ENCODE results near the gene B3GNT2.
"Not testable (repeated sequence)": the region's sequence is repeated elsewhere in the genome, so short reads cannot be mapped to it uniquely, and the experiment has no call there.

B3GNT2 gene

GRCh38 chr2:62185475-62186155, 10.3 kb upstream of the B3GNT2 start:
- DNase-seq: no peak

DNA sequence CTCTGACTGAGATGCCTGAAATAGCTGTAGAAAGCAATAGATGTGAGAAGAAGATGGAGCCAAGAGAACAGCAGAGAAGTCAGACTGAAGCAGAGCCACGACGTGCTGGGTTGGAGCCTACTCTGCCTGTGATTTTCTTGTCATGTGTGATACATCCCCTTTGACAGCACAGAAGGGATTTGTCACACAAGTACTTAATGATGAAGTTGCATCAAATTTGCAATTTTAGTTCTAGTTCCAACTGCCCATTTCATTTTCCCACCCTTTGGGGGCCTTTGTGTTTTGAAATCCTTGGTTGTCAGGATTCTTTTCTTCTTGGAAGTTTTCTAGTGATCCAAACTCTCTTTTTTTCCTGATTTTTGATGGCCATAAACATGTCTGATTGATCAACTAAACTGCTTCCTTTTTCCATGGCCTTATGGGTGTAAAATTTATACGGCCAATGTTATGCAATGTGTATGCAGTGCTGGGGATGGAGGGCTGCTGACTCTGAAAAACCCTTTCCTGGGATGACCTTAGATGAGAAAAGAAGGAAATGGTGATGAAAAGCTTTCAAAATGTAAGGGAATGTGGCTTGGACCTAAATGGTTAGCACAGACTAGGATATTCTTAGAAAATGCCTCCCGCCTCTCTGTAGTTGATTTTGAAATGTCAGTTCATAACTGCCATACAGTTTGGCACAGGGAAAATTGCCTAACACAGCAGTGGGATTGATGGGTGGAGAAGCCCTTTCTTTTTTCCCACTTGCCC, 9.6 kb upstream of the B3GNT2 start:
- no peak for DNase-seq

- DNase-seq: no peak
These were observed 8.7 kb upstream of the B3GNT2 start for GRCh38 chr2:62187246-62187645.

- no peak for DNase-seq
These were observed 7.5 kb upstream of the B3GNT2 start for GRCh38 chr2:62188416-62188815.

DNA sequence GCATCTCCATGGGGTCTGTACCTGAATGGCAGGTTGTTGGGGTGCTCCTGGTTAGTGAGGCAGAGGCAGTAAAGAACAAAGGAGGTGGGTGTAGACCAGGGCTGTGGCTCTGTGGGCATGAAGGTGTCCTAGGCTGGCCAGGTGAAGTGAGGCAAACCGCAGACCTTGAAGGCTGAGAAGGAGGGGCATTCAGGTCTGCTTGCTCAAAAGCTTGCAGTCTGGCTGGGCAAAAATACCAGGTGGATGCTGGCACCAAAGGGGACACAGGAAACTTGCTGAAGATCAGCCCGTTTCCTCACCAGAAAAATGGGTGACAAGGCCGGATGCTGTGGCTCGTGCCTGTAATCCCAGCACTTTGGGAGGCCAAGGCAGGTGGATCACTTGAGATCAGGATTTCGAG, 6.7 kb upstream of the B3GNT2 start:
- no peak for DNase-seq

- DNase-seq: no peak
These were observed 3.1 kb upstream of the B3GNT2 start for GRCh38 chr2:62192811-62193210.

- DNase-seq: no peak
These were observed 1.1 kb upstream of the B3GNT2 start for GRCh38 chr2:62194558-62195420.

DNA sequence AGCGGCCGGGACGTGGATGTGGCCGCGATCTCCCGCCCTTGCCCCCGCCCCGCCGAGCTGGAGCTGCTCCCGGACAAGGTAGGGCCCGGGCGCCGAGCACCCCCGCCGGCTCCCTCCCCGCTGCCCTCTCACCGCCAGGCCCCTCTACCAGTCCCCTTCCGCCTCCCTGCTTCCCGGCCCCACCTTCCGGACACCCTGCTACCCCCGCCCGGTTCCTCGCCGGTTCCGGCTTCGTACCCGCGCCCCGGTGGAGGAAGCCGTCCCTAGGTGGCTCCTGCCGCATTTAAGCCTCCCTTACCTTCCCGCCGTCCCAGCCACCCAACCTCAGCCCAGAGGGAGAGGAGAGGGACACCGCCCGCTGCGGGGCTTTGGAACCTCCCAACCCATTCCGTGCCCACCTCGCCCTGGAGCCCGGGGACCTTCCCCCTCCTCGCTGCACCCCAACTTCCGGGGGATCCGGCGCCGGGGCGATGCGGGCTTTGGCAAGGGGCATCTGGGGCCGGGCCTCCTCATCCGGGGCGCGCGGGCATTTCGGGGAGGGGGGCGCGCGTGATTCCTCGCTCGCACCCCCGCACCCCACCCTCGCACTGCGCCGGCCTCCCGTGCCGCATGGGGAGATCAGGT, 475 bp downstream of the B3GNT2 start:
- DNase-seq: no peak

DNA sequence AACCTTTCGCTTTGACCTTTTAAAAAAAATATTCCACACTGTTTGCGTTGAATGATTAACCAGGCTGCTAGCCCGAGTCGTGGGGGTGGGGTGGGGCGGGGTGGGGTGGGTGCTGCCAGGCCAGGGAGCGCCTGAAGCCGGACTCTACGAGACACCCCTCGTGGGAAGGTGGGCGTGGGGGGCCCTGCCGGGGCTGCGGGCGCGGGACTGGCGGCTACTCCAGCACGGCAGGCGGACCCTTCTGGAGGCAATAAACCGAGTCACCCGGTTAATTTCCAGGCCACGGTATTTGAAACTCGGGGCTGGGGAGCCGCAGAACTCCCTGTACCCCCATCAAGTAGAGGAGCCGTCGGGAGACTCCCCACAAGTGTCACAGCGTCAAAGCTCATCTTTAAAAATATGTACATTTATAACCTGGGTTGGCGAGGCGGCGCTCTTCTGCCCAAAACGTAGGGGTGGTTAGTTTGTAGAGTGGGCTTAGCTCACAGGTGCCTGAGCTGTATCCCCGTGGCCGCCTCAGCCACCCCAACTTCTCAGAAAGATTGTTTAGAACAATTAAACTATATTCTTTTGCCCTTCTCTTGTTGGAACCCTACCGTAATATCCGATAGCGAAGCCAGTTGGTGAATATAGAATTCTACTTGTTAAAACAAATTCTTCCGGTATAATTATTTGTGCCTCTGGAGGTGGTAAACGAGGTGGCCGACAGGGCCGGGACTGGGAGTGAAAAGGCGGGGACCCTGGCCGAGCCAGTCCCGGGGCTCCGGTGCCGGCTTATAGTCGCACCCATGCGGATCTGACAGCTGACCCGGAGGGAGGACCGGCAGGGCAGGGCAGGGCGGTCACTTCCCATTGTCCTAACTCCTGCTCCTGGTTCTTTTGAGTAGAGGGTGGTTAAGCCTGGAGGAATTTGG, 1.4 kb downstream of the B3GNT2 start:
- no peak for DNase-seq

- DNase-seq: no peak
These were observed 2.2 kb downstream of the B3GNT2 start for GRCh38 chr2:62197925-62198633.

- DNase-seq: not testable (repeated sequence)
These were observed 2.9 kb downstream of the B3GNT2 start for GRCh38 chr2:62198854-62199253.

GRCh38 chr2:62199392-62200125, 3.6 kb downstream of the B3GNT2 start:
- DNase-seq: peak; percentile 37

GRCh38 chr2:62200291-62200841, 4.5 kb downstream of the B3GNT2 start:
- DNase-seq: no peak

DNA sequence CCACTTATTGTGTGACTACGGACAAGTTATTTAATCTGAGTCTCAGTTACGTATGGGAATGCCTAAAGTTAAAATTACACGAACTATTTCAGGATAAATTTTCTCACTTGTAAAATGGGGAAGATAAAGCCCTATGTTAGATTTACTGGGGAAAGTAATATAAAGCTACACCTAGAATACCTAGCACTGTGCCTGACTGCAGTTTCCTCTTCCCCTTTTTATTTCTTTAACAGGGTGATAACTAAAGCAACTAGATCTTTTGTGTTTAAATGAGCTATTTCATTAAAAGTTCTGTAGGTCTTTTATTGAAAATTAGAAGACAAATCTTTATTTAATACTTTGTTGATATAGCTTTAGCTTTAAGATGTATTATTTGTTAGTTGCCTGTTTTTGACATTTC, 5.0 kb downstream of the B3GNT2 start:
- no peak for DNase-seq

- DNase-seq: peak; percentile 8
These were observed 5.4 kb downstream of the B3GNT2 start for GRCh38 chr2:62201307-62201706.

- DNase-seq: no peak
These were observed 6.3 kb downstream of the B3GNT2 start for GRCh38 chr2:62202019-62202722.

DNA sequence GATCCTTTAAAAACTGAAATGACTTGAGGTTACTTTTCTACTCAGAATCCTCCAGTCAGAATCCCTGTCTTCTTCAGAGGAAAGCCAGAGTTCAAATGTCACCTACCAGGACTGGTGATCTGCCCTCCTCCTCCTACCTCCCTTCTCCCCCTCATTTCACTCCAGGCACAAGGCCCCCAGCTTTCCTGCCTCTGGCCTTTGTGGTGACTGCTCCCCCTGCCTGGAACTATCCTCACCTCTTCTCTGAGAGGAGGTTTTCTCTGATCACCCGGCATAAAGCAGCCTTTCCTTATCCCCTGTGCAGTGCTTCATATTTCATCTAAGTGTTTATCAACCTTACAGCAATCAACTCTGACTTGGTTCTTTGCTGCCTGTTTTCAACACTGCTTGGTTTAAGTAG, 6.8 kb downstream of the B3GNT2 start:
- DNase-seq: no peak

DNA sequence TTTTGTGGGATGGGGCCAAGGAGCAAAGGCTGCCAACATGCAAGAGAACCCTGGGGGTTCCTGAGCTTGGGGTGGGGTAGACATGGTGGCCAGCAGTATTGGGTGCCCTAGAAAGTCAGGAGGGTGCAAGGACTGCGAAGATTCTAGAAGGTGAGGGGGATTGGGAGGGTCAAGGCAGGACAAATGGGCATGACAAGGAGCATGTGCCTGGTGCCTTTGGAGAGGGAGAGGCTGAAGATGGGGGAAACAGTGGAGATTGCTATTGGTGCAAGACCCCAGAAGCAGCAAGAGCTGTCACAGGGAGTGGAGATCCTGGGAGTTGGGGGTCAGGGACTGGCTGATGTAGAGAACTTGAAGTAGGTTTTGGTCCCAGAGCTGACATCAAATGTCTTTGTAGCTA, 7.5 kb downstream of the B3GNT2 start:
- DNase-seq: no peak

GRCh38 chr2:62204998-62205496, 9.1 kb downstream of the B3GNT2 start:
- no peak for DNase-seq
